ENCODE measurements around the gene CSF3. TPM values are rescaled to one million over a fixed set of nuclear protein-coding genes. Genes with fewer than 3 reads are reported as not detected.

CSF3 gene
- polyA plus RNA-seq, 1 donor from 2014 or later, result not detected

- TF ChIP-seq EZH2 (IDR thresholded peaks at IDR 0.05; ENCODE audit: borderline replicate concordance, insufficient read depth, low read length, poor library complexity, severe bottlenecking) (no peak), SMC3 (conservative IDR thresholded peaks at IDR 0.05; ENCODE audit: poor library complexity) (no peak), REST (IDR thresholded peaks at IDR 0.05; ENCODE audit: borderline replicate concordance) (no peak), RAD21 (conservative IDR thresholded peaks at IDR 0.05) (no peak), TAF1 (IDR thresholded peaks at IDR 0.05; ENCODE audit: low read depth) (no peak), MXI1 (conservative IDR thresholded peaks at IDR 0.05; ENCODE audit: poor library complexity, severe bottlenecking) (no peak), POLR2AphosphoS5 (IDR thresholded peaks at IDR 0.05) (no peak), EP300 (conservative IDR thresholded peaks at IDR 0.05; ENCODE audit: poor library complexity, severe bottlenecking) (no peak), CTCF (IDR thresholded peaks at IDR 0.05; ENCODE audit: poor library complexity, severe bottlenecking) (no peak)
- H3K4me3 ChIP-seq (ENCODE audit: low read length), result no peak overlapping the region
- H3K79me2 ChIP-seq (replicated peaks; ENCODE audit: insufficient read depth, low read length), result peaks cover 10% of the 10 kb centered on the region
- no peaks in the 10 kb centered on the region for H3K27me3 ChIP-seq (ENCODE audit: insufficient read depth, low read depth, low read length)
- H3K27ac ChIP-seq (ENCODE audit: low read length), result no peak overlapping the region
- H3K9me3 ChIP-seq (ENCODE audit: low read length), result no peaks in the 10 kb centered on the region
- no peaks in the 10 kb centered on the region for H4K20me1 ChIP-seq (ENCODE audit: insufficient read depth)
- no peaks in the 10 kb centered on the region for H3K9me2 ChIP-seq (ENCODE audit: insufficient read depth, low read length)
- no peaks in the 10 kb centered on the region for H3K36me3 ChIP-seq (ENCODE audit: insufficient read depth, low read length)
- H2AFZ ChIP-seq (ENCODE audit: low read depth, low read length), result no peak overlapping the region
- no peak overlapping the region for H3K4me2 ChIP-seq (ENCODE audit: low read length)
- H3F3A ChIP-seq (ENCODE audit: insufficient read depth, low read length, poor library complexity, severe bottlenecking), result no peaks in the 10 kb centered on the region
- H3K9ac ChIP-seq (ENCODE audit: low read length), result no peak overlapping the region
Measured at GRCh38 chr17:40060887-40061608, 45.8 kb downstream of the CSF3 start.

GRCh38 chr17:40061609-40062038 is 46.4 kb downstream of the CSF3 start:
- no peaks in the 10 kb centered on the region for H3K9me2 ChIP-seq (ENCODE audit: insufficient read depth, low read length)
- no peak overlapping the region for H3K4me2 ChIP-seq (ENCODE audit: low read length)
- H3K36me3 ChIP-seq (ENCODE audit: insufficient read depth, low read length), result no peaks in the 10 kb centered on the region
- H2AFZ ChIP-seq (ENCODE audit: low read depth, low read length), result no peak overlapping the region
- H3K9ac ChIP-seq (ENCODE audit: low read length), result no peak overlapping the region
- no peaks in the 10 kb centered on the region for H3F3A ChIP-seq (ENCODE audit: insufficient read depth, low read length, poor library complexity, severe bottlenecking)
- H3K79me2 ChIP-seq (replicated peaks; ENCODE audit: insufficient read depth, low read length), result peaks cover 12% of the 10 kb centered on the region
- H3K4me3 ChIP-seq (ENCODE audit: low read length), result no peak overlapping the region
- H3K27ac ChIP-seq (ENCODE audit: low read length), result no peak overlapping the region
- TF ChIP-seq EP300 (conservative IDR thresholded peaks at IDR 0.05; ENCODE audit: poor library complexity, severe bottlenecking) (no peak), SMC3 (conservative IDR thresholded peaks at IDR 0.05; ENCODE audit: poor library complexity) (no peak), RAD21 (conservative IDR thresholded peaks at IDR 0.05) (no peak), TAF1 (IDR thresholded peaks at IDR 0.05; ENCODE audit: low read depth) (no peak), EZH2 (IDR thresholded peaks at IDR 0.05; ENCODE audit: borderline replicate concordance, insufficient read depth, low read length, poor library complexity, severe bottlenecking) (no peak)
- no peaks in the 10 kb centered on the region for H4K20me1 ChIP-seq (ENCODE audit: insufficient read depth)
- H3K27me3 ChIP-seq (ENCODE audit: insufficient read depth, low read depth, low read length), result no peaks in the 10 kb centered on the region
- no peaks in the 10 kb centered on the region for H3K9me3 ChIP-seq (ENCODE audit: low read length)

Data from neural cell (in vitro differentiated cells).